AG10803 (cell line): Measurements from ENCODE around the gene BRDT.

Experiments
- DNase-seq: peaks from one replicate; pipeline ENCODE4 v3.0.0; 2010; ENCODE audit warnings: low read depth
- H3K4me3 ChIP-seq: 2 replicates; pipeline ENCODE4 v1.5.1; 2011; ENCODE audit warnings: mild to moderate bottlenecking, low read length, control low read depth
- CTCF ChIP-seq: conservative IDR thresholded peaks from 2 replicates; pipeline ENCODE4 v1.5.1; 2011; ENCODE audit warnings: mild to moderate bottlenecking, low read length, control low read depth, inconsistent platforms

Gene BRDT

GRCh38 chr1:91919962-91920361 is 29.2 kb upstream of the BRDT start:
- H3K4me3 ChIP-seq, result no peak overlapping the region
- DNase-seq, result no peak
- no peak for TF ChIP-seq CTCF

DNA sequence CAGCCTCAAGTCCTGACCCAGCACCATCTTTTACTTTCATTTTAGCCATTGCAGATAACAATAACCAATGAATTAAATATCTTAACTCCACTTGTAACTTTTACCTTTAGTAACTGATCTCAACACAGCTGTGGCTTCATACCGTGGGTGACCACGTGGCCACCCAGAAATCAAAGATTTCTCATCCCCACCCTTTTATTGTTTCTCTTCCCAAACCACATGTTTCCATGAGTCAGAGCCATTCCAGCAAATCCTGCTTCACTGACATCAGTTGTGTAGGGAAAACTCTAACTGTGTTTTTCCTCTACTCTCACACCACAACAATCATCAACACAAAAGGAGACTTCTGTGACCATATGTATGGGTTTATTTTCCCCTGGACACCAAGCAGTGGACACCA is 25.1 kb upstream of the BRDT start:
- DNase-seq, result peak; percentile 87
- TF ChIP-seq CTCF, result no peak

GRCh38 chr1:91925644-91926435 is 23.4 kb upstream of the BRDT start:
- no peak for DNase-seq
- H3K4me3 ChIP-seq, result no peak overlapping the region
- no peak for TF ChIP-seq CTCF

More for the DNA sequence above, 25.1 kb upstream of the BRDT start:
- no peak overlapping the region for H3K4me3 ChIP-seq

DNA sequence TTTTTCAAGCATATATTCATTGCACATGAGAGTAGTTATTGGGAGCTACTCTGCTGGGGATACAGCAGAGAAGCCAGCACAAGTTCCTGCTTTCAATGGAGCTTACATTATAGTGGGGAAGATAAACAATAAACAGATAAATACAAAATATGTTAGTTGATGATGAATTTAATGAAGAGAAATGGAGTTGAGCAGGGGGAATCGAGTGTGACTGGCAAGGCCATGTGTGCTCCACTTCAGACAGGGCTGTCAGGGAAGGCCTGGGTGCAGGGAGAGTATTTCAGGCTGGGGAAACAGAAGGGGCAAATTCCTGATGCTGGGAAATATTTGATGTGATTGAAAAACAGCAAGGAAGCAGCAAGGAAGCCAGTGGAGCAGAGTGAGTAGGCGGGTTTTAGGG is 21.2 kb upstream of the BRDT start:
- H3K4me3 ChIP-seq, result no peak overlapping the region
- no peak for TF ChIP-seq CTCF
- no peak for DNase-seq

GRCh38 chr1:91929250-91929649 is 20.0 kb upstream of the BRDT start:
- no peak overlapping the region for H3K4me3 ChIP-seq
- no peak for DNase-seq
- no peak for TF ChIP-seq CTCF

GRCh38 chr1:91937613-91938012 is 11.6 kb upstream of the BRDT start:
- DNase-seq, result no peak
- H3K4me3 ChIP-seq, result no peak overlapping the region
- no peak for TF ChIP-seq CTCF

DNA sequence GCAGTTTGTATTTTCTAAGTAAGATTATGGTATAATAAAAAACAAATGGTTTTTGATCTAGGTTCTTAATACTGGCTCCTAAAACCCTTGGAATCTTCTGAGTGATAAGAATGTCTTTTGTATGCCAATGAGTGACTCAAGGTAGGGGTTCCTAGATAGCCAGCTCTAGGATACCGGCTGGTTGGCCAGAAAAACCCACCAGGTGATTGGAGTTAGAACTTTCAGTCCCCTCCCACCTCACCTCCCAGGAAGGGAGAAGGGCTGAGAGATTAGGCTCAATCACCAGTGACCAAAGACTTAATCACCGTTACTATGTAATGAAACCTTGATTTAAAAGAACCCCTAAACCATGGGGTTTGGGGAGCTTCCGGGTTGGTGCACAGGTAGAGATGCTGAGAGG is 8.7 kb upstream of the BRDT start:
- no peak for DNase-seq
- no peak overlapping the region for H3K4me3 ChIP-seq
- TF ChIP-seq CTCF, result no peak
